GM18909 (cell line): ENCODE data around the gene TRIM16.
A peak's percentile ranks its signal among the peaks of the same experiment; 100 is the strongest.
"Not testable (repeated sequence)": the region's sequence is repeated elsewhere in the genome, so short reads cannot be mapped to it uniquely, and the experiment has no call there.

Experiments
- ATAC-seq: cut with Tn5 transposase; IDR thresholded peaks from one replicate; pipeline ENCODE4 v1.9.1; 2021; ENCODE audit warnings: mild to moderate bottlenecking; ENCODE audit not compliant: unreplicated experiment, poor library complexity

TRIM16 gene

GRCh38 chr17:15683824-15684478, at the start of gene TRIM16:
Gene TRIM16, minus strand, starts transcription at chr17:15684311. Its CDS starts 32,702 bp downstream, at chr17:15651609.
- ATAC-seq, result peak; percentile 88

DNA sequence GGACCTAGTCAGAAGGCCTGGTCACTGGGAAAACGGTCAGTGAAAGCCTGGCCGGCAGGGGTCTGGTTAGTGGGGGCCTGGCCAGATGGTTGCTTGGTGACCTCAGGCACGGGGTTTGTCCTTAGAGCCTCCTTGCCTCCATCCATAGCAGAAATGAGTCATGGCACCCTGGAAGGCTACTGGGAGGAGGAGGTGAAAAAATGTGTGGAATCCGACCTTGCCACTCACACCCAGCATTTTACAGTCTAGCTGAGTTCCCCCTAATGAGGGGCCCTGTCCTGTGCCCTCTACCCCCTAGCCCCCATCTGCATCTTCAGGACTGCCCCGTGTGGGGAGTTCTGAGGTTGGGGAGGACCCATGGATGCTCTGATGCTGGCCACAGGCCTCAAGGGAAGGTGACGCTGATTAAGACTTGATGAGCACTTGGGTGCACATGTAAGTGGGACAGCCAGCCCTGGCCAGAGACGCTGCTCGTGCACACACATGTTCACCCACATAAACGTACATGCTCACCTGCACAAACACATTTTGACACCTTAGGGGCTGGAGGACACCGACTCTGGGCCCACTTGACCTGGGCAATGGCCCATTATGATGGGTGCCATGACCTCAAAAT, 49.2 kb upstream of the TRIM16 start:
- ATAC-seq, result not testable (repeated sequence)

DNA sequence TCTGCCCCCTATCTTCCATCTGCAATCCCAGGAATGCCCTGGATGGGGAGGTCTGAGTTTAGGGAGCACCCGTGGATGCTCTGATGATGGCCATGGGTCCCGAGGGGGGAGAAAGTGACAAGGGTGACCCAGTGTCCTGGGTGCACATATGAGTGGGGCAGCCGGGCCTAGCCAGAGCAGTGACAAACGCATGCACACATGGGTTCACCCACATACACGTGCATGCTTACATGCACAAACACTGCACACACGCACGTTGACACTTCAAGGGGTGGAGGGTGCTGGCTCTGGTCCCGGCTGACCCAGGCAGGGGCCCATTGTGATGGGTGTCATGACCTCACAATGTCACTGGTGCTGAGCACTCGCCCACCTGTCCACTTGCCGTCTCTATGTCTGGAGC, 47.8 kb upstream of the TRIM16 start, which contains the start of gene TBC1D26:
Gene TBC1D26 (plus strand): TSS at position 384 of the 400 bp plus-strand sequence. CDS start 3,066 bp downstream, outside the sequence.
- ATAC-seq, result not testable (repeated sequence)

GRCh38 chr17:15730535-15730934, 46.4 kb upstream of the TRIM16 start:
- ATAC-seq, result not testable (repeated sequence)

GRCh38 chr17:15716601-15717563, 32.8 kb upstream of the TRIM16 start:
- not testable (repeated sequence) for ATAC-seq

DNA sequence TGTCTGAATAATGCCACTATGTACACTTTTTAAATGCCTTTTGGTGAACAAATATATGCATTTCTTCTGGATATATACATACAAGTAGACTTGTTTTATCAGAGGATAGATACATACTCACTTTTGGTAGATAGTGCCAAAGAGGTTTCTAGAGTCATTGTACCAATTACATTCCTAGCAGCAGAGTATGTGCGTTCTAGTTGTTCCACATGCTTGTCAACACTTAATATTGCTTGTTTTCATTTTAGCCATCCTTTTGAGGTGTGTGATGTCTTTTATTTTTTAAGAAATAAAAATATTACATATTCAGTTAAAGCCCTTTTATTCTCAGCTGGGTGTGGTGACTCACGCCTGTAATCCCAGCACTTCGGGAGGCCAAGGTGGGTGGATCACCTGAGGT, 24.8 kb upstream of the TRIM16 start:
- ATAC-seq, result not testable (repeated sequence)

GRCh38 chr17:15704813-15705212, 20.7 kb upstream of the TRIM16 start:
- ATAC-seq, result not testable (repeated sequence)

DNA sequence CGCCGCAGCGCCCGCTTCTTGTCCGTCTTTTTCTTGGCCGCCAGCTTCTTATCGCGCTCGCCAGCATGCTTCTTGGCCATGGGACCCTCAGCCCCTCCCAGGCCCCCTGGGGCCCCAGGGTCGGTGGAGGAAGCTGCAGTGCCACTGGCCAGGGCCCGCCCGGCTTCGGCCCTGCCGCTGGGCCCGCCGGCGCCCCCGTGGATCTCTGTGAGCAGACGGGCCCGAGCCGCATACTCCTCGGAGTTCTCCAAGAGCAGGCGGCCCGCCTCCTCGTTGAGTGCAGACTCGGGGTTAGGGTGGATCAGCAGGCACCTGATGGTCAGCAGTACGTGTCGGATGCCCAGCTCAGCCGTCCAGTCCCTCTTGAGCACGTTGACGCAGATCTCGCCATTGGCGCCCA, 20.1 kb upstream of the TRIM16 start:
- ATAC-seq, result not testable (repeated sequence)

DNA sequence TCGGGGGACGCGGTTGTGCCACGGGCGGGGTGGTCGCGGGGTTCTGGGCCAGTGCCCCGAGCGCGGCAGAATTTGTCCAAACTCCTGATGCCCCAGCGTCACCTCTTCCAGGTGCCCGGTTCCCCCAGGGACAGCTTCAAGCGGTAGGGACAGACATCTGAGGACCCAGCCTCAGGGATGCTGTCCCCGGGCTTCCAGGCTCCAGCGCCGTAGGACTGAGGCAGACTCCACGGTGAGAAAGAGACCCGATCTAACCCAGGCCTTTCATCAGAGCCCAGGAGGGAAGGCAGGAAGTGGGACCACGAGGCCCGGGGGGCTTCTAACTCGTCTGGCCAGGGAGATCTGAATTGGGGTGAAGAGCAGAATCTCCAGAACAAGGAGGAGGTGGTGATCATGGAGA, 15.8 kb upstream of the TRIM16 start:
- ATAC-seq, result peak; percentile 16

DNA sequence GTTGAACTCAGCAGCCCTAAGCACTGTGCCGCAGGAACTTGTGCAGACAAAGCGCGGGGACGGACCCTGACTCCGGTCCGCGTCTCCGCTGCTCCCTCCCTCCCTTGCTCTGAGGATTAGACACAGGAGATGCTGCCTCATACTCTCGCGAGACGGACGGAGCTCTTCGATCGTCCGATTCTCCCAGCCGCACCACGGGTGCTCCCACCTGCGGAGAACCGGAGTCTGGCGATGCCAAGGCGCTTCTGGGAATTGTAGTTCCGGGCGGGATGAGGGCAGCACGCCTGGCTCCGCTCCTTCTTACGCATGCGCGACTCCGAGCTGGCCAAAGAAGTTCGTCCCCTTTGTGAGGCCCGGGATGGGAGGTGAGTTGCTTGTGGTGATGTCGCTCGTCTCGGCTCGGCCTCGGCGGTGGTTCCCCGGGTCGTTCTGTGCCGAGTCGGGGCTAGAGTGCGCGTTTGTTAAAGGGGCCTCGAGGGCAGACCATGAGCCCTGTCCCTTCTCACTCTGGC, 15.4 kb upstream of the TRIM16 start, which contains the start of gene ZNF286A:
Gene ZNF286A (plus strand): TSS at position 340 of the 512 bp plus-strand sequence. CDS start 578 bp downstream, outside the sequence.
- ATAC-seq, result peak; percentile 98

DNA sequence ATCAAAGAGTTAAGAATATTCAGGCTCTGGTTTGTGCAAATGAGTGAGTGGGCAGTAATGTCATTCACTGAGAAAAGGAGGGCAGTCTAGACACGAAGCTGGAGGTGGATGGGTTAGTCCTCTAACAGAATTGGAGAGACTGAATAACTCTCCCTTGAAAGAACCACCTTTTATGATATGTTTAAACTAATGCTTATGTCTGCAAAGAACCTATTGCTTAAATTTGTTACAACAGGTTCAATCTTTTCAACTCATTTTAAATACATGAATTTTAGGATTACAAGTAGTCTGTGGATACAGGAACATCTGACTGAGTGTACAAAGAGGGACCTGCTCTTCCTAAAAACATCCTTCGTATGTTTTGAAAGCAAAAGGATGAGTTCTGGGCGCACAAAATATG, 14.9 kb upstream of the TRIM16 start:
- ATAC-seq, result not testable (repeated sequence)

DNA sequence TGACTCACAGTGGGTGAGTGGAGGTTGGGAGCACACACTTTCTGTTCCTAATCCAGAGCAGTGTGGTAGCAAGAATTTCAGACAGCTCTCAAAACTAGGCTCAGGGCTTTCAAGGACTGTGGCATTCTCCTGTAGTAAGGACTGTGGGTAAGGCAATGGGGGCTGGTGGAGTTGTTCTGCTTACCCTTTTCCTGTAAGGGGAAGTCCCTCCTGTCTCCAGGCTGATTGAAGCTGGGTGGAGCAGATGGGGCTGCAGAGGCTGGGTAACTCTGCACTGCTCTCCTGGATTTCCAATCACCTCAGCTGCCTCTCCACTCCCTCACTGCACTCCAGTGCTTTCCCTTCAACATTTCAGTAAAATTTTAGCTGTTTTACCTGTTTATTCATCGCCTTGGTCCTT, 3.4 kb upstream of the TRIM16 start:
- ATAC-seq, result not testable (repeated sequence)

DNA sequence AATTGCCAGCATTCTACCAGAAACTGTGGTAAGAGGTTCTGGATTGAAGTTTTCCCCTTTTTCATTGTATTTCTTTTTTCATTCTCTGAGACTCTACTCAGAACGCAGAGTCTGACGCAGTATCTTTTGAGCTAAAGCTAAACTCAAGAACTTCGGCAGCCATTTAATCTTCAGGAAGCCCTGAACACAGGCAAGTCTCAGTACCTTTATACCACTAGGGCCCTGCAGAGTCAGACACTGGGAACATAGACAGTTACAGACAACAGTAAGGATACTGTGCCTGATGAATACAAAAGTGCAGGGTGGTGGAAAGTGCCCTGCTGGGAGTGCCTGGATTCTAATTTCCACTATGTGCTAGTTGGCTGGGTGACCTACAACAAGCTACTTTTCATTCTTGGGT, 976 bp downstream of the TRIM16 start:
- not testable (repeated sequence) for ATAC-seq

DNA sequence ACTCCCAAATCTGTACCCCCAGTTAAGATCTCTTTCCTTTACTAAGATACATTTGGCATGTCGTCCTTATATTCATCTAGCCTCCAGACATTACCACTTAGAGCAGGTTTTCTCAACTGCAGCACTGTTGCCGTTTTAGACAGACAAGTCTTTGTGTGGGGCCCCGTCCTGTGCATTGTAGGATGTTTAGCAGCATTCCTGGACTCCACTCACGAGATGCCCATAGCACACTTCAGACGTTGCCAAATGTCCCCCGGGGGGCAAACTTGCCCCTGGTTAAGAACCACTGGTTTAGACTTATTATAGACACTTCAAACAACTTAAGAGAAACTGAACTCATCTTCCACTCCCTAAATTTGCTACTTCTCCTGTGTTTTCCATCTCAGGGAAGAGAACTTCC, 8.1 kb downstream of the TRIM16 start:
- ATAC-seq, result not testable (repeated sequence)

DNA sequence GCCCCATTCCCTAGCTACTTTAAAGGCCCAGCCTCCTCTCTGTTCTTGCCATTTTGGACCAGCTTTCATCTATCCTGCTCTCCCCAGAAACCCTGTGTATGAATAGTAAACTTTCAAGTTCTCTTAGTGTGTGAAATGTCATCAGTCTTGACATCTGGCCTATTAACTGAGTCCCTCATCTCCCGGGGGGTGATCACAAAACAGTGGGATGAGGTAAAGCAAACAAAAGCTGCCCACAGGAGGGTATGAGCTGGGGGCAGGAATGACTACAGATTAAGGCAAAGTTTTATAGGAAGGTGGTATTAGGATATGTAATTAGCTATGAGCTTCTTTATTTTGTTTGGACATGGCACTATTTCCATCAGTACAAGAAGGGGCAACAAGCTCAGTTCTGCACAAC, 9.5 kb downstream of the TRIM16 start:
- ATAC-seq, result not testable (repeated sequence)

- not testable (repeated sequence) for ATAC-seq
Measured at GRCh38 chr17:15669526-15669925, 14.6 kb downstream of the TRIM16 start.

DNA sequence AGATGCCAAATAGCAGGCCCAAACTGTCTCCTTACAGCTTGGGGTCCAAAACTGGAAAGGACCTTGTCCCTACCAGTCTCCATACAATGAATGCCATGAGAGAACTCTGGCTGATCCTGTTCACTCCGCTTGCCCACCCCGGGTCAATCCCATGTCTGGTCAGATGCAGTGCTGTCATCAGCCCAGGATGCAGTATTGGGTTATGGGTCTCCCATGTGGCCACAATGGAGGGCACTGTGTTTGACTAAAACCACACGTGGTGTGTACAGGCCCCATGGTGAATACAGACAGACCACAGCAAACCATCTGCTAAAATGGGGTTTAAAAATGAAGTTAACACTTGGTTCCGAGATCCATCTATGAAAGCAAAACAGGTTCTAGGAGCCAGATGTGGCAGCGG, 20.4 kb downstream of the TRIM16 start:
- no peak for ATAC-seq

DNA sequence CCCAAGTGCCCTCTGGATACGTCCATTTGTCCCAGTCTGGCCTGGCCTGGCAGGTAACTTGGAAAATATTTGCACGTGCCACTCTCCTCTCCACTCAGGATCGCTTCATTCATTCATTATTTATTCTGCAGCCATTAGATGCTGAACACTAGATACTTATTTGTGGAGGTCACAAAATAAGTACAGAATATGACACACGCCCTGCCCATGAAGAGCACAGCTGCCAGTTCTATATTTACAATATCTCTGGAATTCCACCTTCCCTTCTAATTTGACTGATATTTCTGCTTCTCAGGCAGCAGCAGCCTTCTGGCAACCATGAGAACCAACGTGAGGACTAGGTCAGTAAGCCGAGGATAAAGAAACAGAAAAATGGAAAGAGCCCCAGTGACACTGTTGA, 20.9 kb downstream of the TRIM16 start:
- ATAC-seq, result no peak

DNA sequence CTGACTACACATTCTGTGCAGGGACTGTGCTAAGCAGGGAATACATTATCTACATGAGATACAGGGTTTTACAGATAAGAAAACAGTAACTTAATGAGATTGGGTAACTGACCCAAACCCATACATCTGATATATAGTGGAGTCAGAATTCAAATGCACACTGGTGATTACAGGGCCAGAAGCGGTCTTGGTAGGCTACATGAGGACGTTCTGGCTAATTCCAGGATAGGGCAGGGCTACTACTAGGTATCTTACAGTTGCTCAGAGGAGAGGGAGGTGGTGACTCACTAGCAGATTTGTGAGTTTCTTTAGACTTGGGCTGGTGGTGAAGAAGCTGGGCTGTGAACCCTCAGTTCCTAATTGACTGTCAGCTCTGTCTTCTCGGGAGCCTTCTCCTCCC, 21.4 kb downstream of the TRIM16 start:
- ATAC-seq, result no peak

- no peak for ATAC-seq
Measured at GRCh38 chr17:15660077-15660476, 24.0 kb downstream of the TRIM16 start.
